GM18511 (cell line): ENCODE results near the gene ATXN7L1.

Experiments
- ATAC-seq: cut with Tn5 transposase; IDR thresholded peaks from one replicate; pipeline ENCODE4 v1.9.1; 2021; ENCODE audit warnings: mild to moderate bottlenecking, moderate library complexity; ENCODE audit not compliant: unreplicated experiment

ATXN7L1 gene

DNA sequence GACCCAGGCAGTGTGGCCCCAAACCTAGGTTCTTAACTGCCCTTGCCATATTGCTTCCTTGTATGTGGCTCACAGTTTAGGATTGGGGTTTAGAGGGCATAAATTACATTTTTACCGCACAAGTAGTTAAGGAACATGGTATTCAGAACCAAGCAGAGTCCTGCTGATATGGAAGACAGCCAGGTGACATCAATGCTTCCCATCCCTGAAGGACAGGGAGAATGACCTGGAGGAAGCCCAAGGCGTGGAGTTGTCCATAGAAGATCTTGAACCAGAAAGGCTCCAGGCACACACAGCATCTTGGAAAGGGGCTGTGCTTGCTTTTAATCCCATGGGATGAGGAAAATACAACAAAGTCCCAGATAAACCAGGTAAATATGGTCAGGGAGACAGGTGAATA, 48.3 kb downstream of the ATXN7L1 start:
- ATAC-seq = no peak

DNA sequence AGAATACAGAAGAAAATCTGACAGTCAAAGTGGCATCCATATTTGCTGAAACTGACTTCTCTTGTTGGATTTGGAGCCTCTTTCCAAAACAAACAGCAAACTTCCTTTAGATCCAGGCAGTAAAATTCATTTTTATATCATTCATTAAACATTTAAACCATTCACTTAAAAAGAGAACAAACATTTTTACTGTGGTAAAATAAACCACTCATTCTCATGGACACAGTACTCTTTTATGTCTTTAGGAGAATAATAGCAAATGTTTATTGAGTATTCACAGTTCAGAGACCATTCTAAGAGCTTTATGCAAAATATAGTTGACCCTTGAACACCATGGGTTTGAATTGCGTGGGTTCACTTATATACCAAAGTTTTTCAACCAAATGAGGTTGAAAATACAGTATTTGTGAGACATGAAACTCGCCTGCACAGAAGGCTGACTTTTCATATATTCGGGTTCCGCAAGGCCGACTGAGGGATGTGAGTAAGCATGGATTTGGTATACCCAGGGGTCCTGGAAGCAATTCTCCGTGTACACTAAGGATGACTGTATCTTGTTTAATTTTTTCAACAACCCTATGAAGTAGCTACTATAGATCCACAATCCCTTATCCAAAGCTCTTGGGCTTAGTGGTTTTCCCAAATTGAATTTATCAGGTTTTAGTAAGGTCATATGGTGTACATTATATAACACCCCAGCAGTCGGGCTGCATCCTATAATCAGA, 49.1 kb downstream of the ATXN7L1 start:
- ATAC-seq = no peak

DNA sequence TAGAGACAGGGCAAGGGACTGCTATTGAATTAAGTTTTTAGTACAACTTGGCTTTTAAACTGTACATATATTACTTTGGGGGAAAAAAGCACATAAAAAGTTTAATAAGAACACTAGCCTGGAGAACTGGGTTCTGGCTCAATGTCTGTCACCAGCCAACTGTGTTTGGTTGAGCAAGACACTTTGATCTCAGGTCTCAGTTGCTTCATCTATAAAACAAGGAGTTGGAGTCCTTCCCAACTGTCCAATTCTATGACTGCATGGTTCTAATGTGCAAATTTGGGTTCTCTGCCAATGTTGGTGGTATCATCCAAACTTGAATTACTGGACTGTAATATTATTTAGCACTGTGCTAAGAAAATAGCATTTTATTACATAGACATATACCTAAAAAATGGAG, 50.3 kb downstream of the ATXN7L1 start:
- ATAC-seq = no peak

DNA sequence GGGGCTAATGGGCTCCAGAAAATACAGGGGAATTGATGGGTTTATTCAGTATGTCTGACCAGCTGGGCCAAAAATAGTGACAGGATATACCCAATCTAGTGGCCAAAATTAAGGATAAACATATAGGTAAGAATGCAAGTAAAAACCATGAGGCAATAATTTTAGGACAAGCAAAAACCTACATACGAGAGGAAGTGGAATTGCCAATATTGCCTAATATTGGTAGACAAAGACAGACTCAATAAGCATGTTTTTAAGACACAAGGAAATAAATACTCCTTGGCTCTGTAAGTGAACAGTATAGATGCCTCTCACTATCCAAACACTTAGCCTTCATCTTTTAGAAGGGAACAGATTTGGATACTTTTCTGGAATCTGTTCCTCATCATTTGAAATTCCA, 51.0 kb downstream of the ATXN7L1 start:
- ATAC-seq = no peak

DNA sequence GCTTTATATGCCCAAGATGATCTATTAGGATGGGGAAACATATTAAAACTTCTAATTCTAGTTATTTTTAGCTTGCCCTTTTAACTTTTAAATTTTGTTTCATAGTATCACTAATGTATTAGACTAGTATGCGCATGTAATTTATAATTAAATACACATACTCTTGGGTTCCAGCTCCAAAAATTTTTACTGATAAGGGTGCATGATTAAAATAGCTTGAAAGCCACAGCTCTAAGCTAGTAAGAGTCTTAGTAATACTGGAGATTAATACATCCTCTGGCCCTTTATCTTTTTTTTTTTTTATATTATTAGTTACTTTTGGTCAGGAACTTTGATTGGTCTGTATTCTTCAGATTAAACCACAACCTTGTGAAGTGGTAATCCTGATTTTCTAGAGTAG, 53.6 kb downstream of the ATXN7L1 start:
- ATAC-seq = no peak

DNA sequence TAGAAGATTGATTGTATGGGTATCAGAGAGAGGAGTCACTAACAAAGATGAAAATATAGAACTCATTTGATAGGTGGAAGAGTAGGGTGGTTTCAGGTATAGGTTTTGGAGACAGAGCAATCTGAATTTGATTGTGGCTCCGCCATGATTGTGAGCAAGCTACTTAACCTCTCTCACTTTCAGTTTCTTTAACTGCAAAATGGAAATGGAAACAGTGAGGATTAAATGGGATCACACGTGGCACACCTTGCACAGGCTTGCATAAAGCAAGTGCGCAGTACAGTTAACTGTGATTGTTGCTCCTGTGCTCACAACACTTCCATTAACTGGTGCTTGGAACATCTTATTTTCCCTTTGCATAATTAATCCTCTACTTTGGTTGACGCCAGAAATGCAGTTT, 54.9 kb downstream of the ATXN7L1 start:
- ATAC-seq = no peak

DNA sequence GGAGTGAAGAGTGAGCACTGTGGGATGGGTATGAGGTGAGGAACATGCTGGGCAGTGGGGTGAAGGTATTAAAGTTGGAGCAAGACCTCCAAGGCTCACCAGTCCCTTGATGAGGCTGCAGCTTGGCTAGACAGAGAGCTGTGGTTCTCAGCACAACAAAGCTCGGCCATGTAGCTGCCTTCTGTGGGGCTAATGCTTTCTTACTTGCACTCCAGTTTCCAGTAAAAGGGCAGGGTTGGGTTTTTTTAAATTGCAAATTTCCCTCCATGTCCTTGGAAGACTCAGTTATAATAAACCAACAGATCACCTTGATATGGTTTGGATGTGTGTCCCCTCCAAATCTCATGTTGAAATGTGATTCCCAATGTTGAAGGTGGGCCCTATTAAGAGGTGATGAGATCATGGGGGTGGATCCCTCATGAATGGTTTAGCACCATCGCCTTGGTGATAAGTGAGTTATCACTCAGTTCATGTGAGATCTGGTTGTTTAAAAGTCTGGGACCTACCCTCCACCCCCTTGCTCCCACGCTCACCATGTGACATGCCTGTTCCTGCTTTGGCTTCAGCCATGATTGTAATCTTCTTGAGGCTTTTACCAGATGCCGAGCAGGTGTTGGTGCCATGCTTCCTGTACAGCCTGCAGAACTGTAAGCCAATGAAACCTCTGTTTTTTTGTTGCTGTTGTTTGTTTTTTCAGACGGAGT, 55.9 kb downstream of the ATXN7L1 start:
- ATAC-seq = no peak

DNA sequence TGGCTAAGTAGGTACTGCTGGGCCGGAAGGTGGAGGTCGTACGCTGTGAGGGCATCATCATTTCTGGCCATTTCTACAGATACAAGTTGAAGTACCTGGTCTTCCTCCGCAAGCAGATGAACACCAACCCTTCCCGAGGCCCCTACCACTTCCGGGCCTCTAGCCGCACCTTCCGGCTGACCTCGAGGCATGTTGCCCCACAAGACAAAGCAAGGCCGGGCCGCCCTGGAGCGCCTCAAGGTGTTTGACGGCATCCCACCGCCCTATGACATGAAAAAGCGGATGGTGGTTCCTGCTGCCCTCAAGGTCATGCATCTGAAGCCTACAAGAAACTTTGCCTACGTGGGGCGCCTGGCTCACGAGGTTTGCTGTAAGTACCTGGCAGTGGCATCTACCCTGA, 56.8 kb downstream of the ATXN7L1 start:
- ATAC-seq = no peak

DNA sequence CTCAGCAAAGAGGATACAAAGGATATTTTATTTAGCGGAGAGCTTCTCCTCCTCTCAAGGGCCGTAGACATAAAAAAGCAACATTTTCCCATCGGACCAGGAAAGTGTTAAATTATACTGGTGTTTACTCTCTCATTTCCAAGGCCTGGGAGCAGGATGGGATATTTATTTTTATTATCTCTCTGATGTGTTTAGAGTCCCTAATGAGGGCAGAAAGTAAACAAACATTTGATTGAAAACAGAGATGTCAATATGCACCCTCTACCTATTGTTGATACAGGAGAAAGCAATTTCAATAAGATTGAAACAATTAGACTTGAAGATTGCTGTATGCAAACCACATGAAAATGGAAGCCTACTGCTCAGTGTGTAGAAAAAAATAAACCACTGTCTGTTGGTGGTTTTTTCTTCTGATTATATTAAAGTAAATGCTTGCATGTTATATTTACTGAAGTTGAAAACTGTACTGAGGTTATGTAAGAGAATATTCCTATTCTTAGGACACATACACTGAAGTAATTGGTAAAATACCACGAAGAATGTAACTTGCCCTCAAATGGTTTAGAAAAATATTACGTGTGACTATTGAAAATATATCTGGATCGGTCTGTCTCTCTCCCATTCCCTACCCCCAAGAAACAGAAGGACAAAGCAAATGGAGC, 59.3 kb downstream of the ATXN7L1 start:
- no peak for ATAC-seq

DNA sequence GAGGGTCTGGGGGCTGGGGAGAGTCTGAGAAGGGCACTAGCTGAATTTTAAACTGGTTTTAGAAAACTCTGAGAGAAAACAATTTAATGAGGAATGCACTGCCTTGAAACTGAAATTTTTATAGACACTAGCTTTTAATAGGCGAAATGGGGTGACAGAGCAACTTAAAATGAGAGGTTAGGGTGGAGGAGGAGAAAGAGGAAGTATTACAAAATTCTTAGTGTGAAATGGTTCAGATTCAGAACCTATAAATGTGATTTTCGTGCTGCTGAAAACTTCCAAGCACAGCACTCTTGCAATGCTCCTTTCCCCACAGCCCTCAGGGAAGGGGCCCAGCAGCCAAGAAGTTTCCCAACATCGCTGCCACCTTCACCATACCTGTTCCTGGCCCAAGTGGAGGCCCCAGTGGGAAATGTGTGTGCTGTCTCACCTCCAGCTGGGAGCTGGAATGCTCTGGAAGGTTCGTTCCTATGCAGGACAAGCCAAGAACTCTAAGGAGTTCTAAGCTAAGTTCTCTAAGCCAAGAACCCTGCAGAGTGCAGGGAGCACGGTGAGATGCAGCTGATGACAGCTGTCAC, 60.0 kb downstream of the ATXN7L1 start:
- ATAC-seq = no peak

DNA sequence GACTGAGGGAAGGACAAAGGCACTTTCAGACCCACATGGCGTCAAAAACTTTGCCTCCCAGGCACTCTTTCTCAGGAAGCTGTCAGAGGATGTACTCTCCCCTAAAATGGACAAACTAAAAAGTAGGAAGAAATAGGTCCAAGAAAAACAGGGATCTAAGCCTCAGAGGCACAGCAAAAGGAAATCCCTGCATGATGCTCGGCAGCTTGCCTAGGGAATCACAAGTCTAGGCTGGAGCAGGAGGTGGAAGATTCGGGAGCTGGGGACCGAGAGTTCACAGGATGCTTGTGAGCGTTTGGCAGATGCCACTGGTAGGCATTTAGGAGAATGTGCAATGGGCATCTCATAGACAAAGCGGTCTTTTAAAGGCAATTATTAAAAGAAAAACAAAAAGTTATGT, 60.8 kb downstream of the ATXN7L1 start:
- ATAC-seq = no peak

DNA sequence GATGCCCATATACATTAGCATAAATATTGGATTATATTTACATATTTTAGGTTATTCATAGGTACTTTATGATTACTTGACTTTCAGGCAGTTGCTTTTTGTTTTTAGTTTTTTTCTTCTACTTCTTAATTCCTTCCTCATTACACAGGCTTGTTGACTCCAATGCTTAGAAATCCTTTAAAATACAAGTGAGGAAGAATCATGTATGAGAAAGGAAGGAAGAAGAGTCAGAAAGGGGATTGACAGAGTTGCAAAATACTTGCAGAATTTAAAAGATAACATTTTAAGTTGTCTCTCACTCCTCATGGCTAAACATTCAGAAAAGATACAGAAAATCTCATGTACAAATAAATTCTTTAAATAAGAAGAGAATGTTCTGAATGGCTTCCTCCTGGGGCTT, 61.9 kb downstream of the ATXN7L1 start:
- ATAC-seq = no peak

DNA sequence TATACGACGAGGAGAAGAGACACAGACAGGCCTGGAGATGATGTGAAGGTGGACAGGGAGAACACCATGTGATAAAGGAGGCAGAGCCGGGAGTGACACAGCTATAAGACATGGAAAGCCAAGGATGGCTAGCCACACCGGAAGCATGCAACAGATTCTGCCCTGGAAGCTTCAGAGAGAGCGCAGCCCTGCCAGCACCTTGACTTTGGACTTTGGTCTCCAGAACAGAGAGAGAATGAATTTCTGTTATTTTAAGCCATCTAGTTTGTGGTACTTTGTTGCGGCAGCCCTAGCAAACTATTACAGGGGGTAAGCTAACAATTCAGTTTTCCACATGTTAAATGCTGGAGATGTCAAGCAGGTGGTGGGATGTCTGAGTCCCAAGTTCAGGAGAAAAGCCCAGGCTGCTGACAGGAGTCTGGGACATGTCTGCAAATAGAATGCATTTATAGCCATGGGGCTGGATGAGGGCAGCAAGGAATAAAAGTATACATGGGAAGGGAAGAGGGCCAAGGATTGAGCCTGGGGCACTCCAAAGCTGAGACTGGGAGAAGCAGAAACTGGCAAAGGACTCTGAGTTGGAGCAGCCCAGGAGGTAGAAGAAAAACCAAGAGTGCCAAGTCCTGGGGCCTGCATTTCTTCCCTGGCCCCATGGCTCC, 65.1 kb downstream of the ATXN7L1 start:
- no peak for ATAC-seq

DNA sequence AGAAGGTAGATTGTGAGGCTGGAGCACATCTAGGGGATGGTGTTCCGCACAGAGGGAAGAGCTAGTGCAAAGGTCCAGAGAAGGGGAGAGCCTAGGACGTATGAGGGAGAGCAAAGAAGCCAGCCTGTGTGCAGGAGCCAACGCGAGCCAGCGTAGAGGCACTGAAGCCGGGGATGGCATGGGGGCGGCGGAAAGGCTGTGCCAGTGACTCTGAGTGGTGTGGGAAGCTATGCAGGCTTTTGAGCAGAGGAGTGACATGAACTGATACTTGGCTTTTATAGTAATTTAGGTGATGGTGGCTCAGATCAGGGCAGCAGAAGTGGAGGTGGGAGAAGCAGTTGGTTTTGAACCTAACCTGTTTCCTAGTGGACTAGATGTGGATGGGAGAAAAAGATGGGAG, 65.8 kb downstream of the ATXN7L1 start:
- ATAC-seq = no peak

DNA sequence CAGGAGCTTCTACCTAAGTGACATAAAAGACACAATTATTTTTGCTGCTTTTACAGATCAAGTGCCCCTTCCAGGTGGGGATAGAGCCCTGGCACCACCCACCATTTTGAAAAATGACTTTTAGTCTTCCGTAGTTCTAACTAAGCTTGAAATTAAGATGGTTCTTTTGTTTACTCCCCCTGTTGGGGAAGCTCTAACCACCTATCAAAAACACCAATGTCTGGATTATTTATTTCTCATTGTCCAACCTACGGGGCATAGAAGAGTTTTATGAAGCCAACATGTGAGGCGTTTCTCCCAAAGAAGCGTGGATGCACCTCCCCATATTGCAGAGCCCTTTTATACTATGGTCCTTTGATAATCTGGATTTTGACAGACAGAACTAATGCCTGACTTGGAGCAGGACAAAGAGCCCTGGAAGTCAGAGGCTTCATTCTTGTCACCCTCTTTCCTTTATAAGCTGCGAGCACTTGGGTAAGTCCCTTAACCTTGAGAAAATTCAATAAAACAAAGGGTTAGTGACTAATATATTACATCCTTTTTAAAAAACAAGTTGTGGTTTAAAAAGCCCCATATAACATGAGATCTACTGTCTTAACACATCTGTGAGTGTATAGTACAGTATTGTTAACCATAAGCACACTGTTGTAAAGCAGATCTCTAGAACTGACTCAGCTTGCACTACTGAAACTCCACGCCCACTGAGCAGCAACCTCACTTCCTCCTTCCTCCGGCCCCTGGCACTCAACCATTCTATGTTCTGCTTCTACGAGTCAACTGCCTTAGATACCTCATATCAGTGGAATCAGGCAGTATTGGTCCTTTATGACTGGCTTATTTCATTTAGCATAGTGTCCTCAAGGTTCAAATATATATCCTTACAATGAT, 67.5 kb downstream of the ATXN7L1 start:
- ATAC-seq = peak; percentile 95

DNA sequence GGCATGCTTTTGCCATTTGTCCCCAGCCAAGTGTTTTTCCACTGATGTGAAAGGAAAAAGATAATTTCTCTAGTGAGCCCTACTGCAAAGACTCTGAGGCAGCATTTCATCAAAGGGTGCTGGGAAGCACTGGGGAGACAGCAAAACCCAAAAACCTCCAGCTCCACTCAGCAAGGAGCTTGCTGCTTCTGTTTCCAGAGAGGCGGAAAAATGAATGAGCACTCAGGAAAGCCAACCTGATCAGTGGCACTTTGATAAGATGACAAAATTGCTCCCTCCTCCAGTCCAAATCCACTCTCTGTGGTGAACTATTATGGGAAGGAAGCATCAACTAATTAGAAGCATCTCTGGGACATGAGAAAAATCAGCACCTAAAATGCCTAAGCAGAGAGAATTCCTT, 68.2 kb downstream of the ATXN7L1 start:
- no peak for ATAC-seq

DNA sequence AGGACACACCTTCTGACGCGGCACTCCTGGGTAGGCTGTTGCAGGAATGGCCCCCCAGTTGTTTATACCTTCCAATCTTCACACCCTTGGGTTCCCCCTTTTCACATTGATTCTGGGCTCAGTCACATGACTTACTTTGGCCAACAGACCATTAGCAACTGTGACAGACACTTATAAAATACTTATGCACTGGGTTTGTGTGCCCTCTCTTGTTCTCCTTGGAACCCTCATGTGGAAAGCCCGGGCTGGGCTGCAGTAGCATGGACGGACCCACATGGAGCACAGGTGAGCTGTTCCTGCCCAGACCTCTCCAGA, 69.0 kb downstream of the ATXN7L1 start:
- no peak for ATAC-seq

DNA sequence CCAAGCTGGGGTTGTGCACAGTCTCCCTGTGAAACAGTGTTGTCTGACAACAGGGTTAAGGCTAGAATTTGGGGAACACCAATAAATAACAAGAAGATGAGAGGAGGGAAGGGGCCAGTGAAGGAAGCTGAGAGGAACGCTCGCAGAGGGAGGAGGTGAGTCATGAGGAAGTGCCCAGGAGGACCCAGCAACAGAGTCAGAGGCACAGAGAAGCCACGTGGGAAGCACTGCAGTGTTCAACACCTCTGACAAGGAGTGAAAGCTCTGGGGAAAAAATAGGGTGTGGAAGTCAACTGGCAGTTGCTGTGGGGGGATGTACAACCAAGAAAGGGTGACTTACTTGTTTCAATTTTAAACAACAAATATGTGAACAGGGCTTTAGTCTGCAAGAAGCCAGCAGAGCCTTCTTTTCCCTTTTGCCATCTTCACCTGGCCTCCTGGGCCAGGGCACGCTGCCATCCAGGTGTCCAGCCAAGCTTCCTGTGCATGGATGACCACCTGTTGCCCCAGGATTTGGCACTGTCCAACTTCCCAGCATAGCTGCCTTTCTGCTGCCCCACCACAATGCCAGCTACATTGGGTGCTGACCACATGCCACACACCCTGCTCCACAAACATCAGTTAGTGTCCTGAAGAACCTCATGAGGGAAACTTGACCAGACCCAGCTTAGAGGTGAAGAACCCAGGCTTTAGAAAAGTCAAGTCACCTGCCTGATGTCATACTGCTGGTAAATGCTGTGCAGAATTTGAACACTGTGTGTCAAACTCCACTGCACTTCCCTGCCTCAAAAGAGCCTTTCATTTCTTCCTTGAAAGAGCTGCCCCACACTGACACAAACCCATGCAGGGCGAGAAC, 69.6 kb downstream of the ATXN7L1 start:
- ATAC-seq = peak; percentile 52

DNA sequence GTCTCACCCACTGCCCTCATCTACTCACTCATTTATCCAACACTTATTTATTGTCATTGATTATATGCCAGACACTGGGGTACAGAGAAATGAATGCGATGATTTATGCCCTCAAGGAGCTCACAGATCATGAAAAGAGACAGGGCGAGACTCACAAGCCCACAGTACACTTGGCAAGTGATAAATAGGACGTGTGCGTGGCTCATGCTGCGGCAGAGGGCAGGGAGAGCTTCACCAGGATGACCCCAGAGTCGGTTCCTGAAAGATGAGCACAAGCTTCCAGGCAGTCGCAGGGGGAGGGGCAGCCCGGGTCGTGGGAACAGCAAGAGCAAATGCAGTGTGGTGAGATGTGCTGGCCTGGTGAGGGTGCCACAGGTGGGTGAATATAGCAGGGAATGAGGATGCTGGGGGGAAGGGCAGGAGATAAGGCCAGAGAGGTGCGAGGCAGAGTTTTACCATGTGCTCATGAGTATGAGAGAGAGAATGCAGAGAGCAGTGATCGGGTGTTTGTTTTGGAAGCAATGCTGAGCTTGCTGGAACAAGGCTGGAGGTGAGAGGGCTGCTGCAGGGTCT, 70.9 kb downstream of the ATXN7L1 start:
- no peak for ATAC-seq
